ENCODE data around the gene ARPC5L.
"Not testable (repeated sequence)": the region's sequence is repeated elsewhere in the genome, so short reads cannot be mapped to it uniquely, and the experiment has no call there.

ARPC5L gene

GRCh38 chr9:124861342-124862229, at the start of gene ARPC5L, which contains the start of gene RPL35:
ARPC5L (plus strand) TSS chr9:124862130; CDS start chr9:124869291, 7,161 bp downstream.
RPL35 (minus strand) TSS chr9:124861957; CDS start chr9:124861912, 45 bp downstream.
- DNase-seq: peak; percentile 51 to 95 (median 84)

- DNase-seq: peak in 1 of 14 donors; percentile 41
These were observed 49.5 kb upstream of the ARPC5L start for GRCh38 chr9:124812441-124812876.

GRCh38 chr9:124813041-124813440, 48.9 kb upstream of the ARPC5L start:
- DNase-seq: no peak

- DNase-seq: no peak
These were observed 48.3 kb upstream of the ARPC5L start for GRCh38 chr9:124813501-124814163.

- no peak for DNase-seq
These were observed 47.8 kb upstream of the ARPC5L start for GRCh38 chr9:124814164-124814535.

GRCh38 chr9:124815601-124816000, 46.3 kb upstream of the ARPC5L start:
- no peak for DNase-seq

GRCh38 chr9:124818431-124819281, 43.3 kb upstream of the ARPC5L start:
- DNase-seq: no peak

- no peak for DNase-seq
These were observed 41.0 kb upstream of the ARPC5L start for GRCh38 chr9:124820698-124821623.

GRCh38 chr9:124828489-124829333, 33.2 kb upstream of the ARPC5L start:
- no peak for DNase-seq

GRCh38 chr9:124829334-124829669, 32.6 kb upstream of the ARPC5L start:
- no peak for DNase-seq

- no peak for DNase-seq
These were observed 31.3 kb upstream of the ARPC5L start for GRCh38 chr9:124830593-124830992.

GRCh38 chr9:124831642-124832364, 30.1 kb upstream of the ARPC5L start:
- no peak for DNase-seq

GRCh38 chr9:124834591-124834990, 27.3 kb upstream of the ARPC5L start:
- no peak for DNase-seq

- no peak for DNase-seq
These were observed 26.8 kb upstream of the ARPC5L start for GRCh38 chr9:124835026-124835557.

- DNase-seq: not testable (repeated sequence)
These were observed 23.8 kb upstream of the ARPC5L start for GRCh38 chr9:124838132-124838531.

- not testable (repeated sequence) for DNase-seq
These were observed 23.2 kb upstream of the ARPC5L start for GRCh38 chr9:124838567-124839275.

- no peak for DNase-seq
These were observed 22.2 kb upstream of the ARPC5L start for GRCh38 chr9:124839612-124840299.

- no peak for DNase-seq
These were observed 21.6 kb upstream of the ARPC5L start for GRCh38 chr9:124840300-124840833.

Measured in C1 segment of cervical spinal cord (tissue), 14 donors.